ENCODE data around the gene PRKAR1B.
"Not testable (repeated sequence)": the region's sequence is repeated elsewhere in the genome, so short reads cannot be mapped to it uniquely, and the experiment has no call there.

Gene PRKAR1B

DNA sequence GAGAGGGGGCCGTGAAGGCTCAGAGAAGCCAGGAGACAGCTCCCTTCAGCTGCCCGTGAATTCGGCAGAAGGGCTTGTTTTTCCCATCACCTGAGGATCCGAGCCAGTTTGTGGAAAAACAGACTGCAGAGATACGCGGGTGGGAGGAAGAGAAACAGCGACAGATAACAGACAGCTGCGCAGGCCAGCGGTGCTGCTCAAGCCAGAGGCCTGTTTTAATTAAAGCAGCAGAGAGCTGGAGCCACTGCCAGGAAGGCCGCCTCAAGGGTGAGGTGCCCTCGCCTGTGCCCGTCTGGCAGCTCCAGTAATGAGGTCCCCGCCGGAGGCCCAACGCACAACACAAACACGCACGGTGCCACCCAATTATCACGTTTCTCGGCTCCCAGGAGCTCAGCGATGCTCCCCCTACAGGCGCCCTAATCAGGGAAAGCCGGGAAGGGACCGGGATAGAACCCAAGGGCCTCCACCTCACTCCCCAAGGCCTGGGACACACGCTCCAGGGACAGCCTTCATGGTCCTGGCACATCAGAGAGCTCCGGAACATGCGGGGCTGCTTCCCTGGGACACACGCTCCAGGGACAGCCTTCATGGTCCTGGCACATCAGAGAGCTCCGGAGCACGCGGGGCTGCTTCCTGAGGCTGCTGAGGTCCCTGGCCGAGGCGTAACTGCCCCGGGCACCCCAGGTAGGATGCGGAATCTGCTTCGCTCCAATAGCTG lies 61.2 kb downstream of the PRKAR1B start:
- no peak for DNase-seq

- DNase-seq = no peak
These were observed 61.9 kb downstream of the PRKAR1B start for GRCh38 chr7:664997-665735.

GRCh38 chr7:664402-664775 lies 62.7 kb downstream of the PRKAR1B start:
- DNase-seq = no peak

GRCh38 chr7:662576-662975 lies 64.5 kb downstream of the PRKAR1B start:
- no peak for DNase-seq

DNA sequence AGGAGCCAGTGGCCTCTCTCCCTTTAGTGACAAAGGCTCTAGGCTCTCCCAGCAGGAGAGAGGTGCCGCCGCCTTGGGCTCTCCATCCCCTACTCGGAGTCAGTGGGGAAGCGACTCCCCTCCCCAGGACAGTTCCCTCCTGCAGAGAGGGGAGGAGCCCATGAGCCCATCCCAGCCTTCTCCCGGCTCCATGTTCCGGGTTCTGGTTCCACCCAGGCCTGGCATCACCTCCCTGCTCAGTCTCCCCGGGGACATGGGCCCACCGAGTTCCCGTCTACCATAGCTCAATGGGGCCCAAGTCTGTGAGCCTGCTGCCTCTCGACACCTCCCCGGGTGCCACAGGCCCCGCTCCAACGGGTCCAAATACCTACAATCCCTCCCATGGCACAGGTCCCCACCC lies 67.1 kb downstream of the PRKAR1B start:
- no peak for DNase-seq

DNA sequence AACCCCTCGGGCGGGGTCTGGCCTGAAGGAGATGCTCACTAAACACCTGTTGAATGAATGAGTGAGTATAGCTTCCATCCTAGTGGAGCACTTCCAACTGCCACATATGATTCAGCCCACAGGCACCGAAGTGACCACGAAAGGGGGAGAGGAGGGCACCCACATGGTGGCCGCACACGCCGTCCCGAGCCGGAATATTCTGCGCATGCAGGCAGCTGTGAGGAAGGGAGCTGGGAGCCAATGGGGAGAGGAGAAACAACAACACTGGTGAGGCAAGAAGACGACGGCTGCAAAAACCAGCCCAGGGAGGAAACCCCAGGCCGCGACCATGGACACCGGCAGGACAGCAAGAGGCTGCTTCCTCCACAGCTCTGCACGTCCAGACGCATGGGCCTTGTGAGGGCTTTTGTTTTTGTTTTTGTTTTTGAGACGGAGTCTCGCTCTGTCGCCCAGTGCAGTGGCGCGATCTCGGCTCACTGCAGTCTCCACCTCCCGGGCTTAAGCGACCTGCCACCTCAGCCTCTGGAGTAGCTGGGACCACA lies 67.7 kb downstream of the PRKAR1B start:
- no peak for DNase-seq

DNA sequence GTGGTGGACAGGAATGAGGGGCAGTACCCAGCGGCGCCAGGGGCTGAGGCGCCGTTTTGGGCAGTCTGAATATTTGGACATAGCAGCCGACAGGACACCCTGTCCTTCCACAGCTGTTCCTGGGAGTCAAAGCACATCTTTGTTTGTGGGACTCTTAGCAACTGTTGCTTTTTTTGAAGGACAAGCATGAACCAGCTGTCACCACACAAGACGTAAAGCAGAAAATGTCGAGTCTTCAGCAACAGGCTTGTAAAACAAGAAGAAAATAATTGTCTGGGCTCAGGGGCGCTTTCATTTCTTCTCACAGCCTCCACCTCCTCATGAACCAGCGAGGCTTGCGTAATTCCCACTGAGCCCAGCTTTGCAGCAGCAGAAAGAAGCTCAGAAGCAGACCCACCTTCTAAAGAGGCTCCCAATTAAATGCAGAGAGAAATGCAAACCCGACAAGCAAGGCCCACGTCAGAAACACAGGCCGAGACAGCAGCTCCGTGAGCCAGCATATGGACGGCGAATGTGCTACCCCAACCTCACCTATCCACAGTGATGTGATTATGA lies 69.4 kb downstream of the PRKAR1B start:
- no peak for DNase-seq

- DNase-seq = not testable (repeated sequence)
These were observed 70.1 kb downstream of the PRKAR1B start for GRCh38 chr7:657010-657409.

GRCh38 chr7:655758-656157 lies 71.3 kb downstream of the PRKAR1B start:
- no peak for DNase-seq

DNA sequence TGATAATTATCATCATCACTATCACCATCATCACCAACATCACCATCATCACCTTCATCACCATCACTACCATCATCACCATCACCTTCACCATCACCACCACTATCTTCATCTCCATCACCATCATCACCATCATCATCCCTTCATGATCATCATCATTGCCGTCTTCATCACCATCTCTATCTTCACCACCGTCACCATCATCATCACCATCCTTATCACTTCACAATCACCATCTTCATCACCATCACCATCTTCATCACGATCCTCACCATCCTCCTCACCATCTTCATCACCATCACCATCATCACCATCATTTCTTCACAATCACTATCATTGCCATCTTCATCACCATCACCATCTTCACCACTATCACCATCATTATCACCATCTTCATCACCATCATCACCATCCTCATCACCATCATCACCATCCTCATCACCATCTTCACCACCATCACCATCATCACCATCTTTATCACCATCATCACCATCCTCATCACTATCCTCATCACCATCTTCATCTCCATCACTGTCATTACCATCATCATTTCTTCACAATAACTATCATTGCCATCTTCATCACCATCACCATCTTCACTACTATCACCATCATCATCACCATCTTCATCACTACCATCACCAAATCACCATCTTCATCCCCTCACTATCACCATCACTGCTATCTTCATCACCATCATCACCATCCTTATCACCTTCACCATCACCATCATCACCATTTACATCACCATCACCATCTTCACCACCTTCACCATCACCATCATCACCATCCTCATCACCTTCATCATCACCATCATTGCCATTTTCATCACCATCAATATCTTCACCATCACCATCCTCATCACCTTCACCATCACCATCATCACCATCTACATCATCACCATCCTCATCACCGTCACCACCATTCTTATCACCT lies 73.0 kb downstream of the PRKAR1B start:
- no peak for DNase-seq

GRCh38 chr7:652881-653280 lies 74.2 kb downstream of the PRKAR1B start:
- no peak for DNase-seq

- not testable (repeated sequence) for DNase-seq
These were observed 74.9 kb downstream of the PRKAR1B start for GRCh38 chr7:652167-652566.

GRCh38 chr7:651032-651728 lies 75.9 kb downstream of the PRKAR1B start:
- no peak for DNase-seq

- no peak for DNase-seq
These were observed 76.6 kb downstream of the PRKAR1B start for GRCh38 chr7:650339-651031.

- DNase-seq = no peak
These were observed 80.1 kb downstream of the PRKAR1B start for GRCh38 chr7:646951-647350.

- no peak for DNase-seq
These were observed 80.6 kb downstream of the PRKAR1B start for GRCh38 chr7:646487-646886.

DNA sequence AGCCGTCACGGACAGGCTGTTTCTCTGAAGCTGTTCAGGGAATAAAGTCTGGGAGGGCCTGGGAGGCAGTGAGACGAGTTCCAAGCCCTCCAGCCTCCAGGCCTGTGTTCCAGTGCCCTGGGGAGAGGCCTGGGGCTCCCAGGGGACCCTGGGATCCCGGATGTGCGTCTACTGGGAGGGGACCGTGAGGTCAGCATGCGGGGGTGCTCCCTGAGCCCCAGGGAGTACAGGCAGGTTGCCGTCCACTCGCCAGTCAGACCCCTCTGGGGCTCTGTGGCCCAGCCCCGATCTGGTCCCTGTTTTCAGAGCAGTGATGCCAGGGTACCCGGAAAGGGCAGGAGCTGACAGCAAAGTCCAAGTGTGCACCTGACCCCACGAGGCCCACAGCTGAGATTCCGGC lies 81.5 kb downstream of the PRKAR1B start:
- no peak for DNase-seq

DNA sequence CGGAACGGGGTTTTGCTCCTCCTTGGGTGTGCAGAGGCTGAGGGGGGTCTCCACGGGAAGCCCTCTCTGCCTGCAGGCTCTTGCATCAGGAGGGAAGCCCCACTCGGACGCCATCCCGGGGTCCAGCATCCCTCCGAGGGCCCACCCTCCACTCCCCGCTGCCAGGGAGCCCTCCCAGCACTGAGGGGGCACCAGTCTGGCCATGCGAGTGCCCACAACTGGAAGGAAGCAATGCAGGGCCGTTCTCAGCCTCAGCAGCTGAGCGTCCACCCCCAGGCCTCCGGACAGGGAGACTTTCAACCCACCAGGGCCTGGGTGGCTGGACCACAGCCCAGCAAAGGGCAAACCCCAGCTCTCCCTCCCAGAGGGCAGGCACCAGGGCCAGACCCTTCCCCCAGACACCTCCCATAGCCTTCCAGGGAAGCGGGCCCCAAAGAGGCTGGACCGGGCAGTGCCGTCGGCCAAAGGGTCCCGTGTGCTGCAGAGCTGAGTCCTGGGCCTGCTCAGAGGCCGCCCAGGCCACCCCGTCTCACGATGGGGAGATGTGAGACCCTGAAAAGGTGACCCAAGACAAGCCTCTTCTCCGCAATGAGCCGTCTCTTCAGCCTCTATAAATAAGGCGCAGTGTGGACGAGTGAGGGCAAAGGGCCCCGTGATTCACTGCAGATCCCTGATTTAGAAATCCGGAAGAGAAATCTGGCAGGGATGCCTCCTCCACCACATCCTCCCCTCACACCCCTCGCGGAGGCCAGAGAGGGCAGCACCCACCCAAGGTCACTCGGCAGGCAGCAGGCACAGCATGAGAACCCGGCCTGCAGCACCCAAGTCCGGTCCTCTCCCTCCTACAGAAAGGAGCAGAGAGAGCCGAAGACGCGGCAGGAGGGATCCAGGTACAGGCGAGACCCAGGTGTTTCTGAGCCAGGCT lies 82.4 kb downstream of the PRKAR1B start:
- DNase-seq = no peak

- no peak for DNase-seq
These were observed 85.1 kb downstream of the PRKAR1B start for GRCh38 chr7:641966-642365.

GRCh38 chr7:641269-641671 lies 85.8 kb downstream of the PRKAR1B start:
- no peak for DNase-seq
